ENCODE measurements around the gene CNTNAP2. TPM values are rescaled to one million over a fixed set of nuclear protein-coding genes. Genes with fewer than 3 reads are reported as not detected.

Gene CNTNAP2
- total RNA-seq, 1 experiment from 2014 or later, result 64.5 TPM

GRCh38 chr7:147161405-147161804, 1044.8 kb downstream of the CNTNAP2 start:
- no peaks in the 10 kb centered on the region for H3K36me3 Mint-ChIP-seq (ENCODE audit: insufficient read depth in 1 of 3, low read depth in 3 of 3)

More at GRCh38 chr7:147161405-147161804, 1044.8 kb downstream of the CNTNAP2 start:
- H3K79me1 ChIP-seq (ENCODE audit: insufficient read depth, low read depth, low read length, poor library complexity, severe bottlenecking), result no peaks in the 10 kb centered on the region
- no peak overlapping the region for H3K4me2 ChIP-seq (ENCODE audit: insufficient read depth, insufficient read length, low read length)
- no peaks in the 10 kb centered on the region for H3K23me2 ChIP-seq (ENCODE audit: insufficient read length, low read depth, low read length, poor library complexity, severe bottlenecking)
- H2BK12ac ChIP-seq (ENCODE audit: insufficient read length, low read depth, low read length), result no peak overlapping the region
- no peak overlapping the region for H4K8ac ChIP-seq (replicated peaks; ENCODE audit: insufficient read length, low read depth, low read length)
- Mint-ChIP-seq H3K9me3 (no peaks in the 10 kb centered on the region; a peak in 1 of 5 replicates), H3K4me1 (peaks cover 6 to 10% of the 10 kb centered on the region in 2 experiments), H3K27me3 (ENCODE audit: low read depth) (no peaks in the 10 kb centered on the region), H3K27ac (no peak overlapping the region), H3K4me3 (no peak overlapping the region)
- H2AK5ac ChIP-seq (ENCODE audit: insufficient read length, low read length), result no peak overlapping the region
- H3K18ac ChIP-seq (ENCODE audit: insufficient read length, low read depth, low read length), result no peak overlapping the region
- no peak overlapping the region for H2BK120ac ChIP-seq (ENCODE audit: low read depth, low read length, poor library complexity, severe bottlenecking)
- H3K27ac ChIP-seq (ENCODE audit: insufficient read length, low read depth, low read length), result no peak overlapping the region
- H3K79me2 ChIP-seq (ENCODE audit: insufficient read depth, low read length), result no peaks in the 10 kb centered on the region
- H2BK15ac ChIP-seq (ENCODE audit: low read depth, low read length), result no peak overlapping the region
- no peaks in the 10 kb centered on the region for H4K20me1 ChIP-seq (ENCODE audit: control insufficient read depth, insufficient read depth, insufficient read length)
- no peak for DNase-seq
- H3K4me1 ChIP-seq (ENCODE audit: insufficient read depth, low read length), result no peaks in the 10 kb centered on the region
- TF ChIP-seq CTCF (conservative IDR thresholded peaks at IDR 0.05), result no peak
- no CpG with 5 or more reads among the region's 1 CpG for WGBS (ENCODE audit: extremely low coverage, insufficient read length, low lambda C conversion rate)
- no peak overlapping the region for H3K56ac ChIP-seq (ENCODE audit: insufficient read length, low read depth, low read length)
- H2BK20ac ChIP-seq (ENCODE audit: low read depth, low read length, poor library complexity, severe bottlenecking), result no peak overlapping the region
- no peak overlapping the region for H3K14ac ChIP-seq (ENCODE audit: insufficient read depth, low read length)
- H3K23ac ChIP-seq (ENCODE audit: insufficient read length, low read depth, low read length), result no peak overlapping the region
- no peak overlapping the region for H2BK5ac ChIP-seq (ENCODE audit: insufficient read length, low read length)
- H3K27me3 ChIP-seq (ENCODE audit: insufficient read depth, low read length), result no peaks in the 10 kb centered on the region
- no peak overlapping the region for H2AFZ ChIP-seq (ENCODE audit: low read length)
- no peak overlapping the region for H3T11ph ChIP-seq (ENCODE audit: low read length)
- no peaks in the 10 kb centered on the region for H3K9me3 ChIP-seq (ENCODE audit: control insufficient read depth, low read depth, low read length)
- no peak overlapping the region for H3K4ac ChIP-seq (ENCODE audit: low read depth, low read length)
- H4K91ac ChIP-seq (ENCODE audit: insufficient read length, low read depth, low read length), result no peak overlapping the region
- H3K9ac ChIP-seq (ENCODE audit: extremely low read depth, insufficient read length, low read length), result no peak overlapping the region
- no peak overlapping the region for H4K5ac ChIP-seq (ENCODE audit: insufficient read length, low read depth, low read length)
